NK-92 (cell line): ENCODE measurements around the gene SCMH1.

Experiments
- DNase-seq: peaks from one replicate; lab custom pipeline; 2025; ENCODE audit not compliant: unreplicated experiment; lab: John Stamatoyannopoulos, UW

SCMH1 gene

GRCh38 chr1:41241749-41242341, at the start of gene SCMH1:
Gene SCMH1, minus strand, starts transcription at chr1:41242306. Its CDS starts 56,173 bp downstream, at chr1:41186133.
- DNase-seq = no peak

- DNase-seq = no peak
Measured at GRCh38 chr1:41291195-41291594, 49.1 kb upstream of the SCMH1 start.

GRCh38 chr1:41289196-41289595, 47.1 kb upstream of the SCMH1 start:
- no peak for DNase-seq

DNA sequence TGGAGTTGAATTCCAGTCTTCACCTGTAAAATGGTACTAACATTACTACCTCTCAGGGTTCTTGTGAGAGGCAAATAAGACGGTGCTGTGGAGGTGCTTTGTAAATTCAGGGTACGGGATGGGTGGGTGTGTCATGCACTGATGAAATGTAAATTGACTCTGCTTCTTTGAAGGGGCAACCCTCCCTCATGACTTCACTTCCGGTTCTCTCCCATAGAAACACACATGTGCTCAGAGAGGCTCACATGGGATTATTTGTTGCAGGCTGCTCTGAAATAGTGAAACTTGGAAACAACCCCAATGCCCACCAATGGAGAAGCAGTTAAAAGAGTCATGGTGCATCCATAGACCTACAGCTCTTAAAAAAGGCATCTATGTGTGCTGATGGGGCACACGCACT, 44.9 kb upstream of the SCMH1 start:
- no peak for DNase-seq

DNA sequence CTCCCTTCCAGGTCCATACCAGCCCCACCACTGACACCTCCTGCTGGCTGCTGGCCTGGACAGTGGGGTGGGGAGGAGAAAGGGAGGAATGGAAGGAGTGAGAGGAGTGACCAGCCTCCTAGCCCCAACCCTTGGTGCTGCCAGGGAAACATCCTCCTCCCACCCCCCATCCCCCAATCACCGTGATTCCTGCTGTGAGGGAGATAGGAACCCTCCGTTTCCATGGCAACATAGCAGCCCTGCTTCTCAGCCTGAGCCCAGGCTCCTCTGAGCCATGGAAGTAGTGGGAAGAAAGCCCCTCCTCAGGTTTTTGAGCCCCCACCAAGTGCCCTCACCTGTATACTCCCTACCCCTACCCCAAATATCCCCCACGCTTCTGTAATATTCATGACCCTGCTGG, 44.4 kb upstream of the SCMH1 start:
- no peak for DNase-seq

- DNase-seq = no peak
Measured at GRCh38 chr1:41285818-41286217, 43.7 kb upstream of the SCMH1 start.

DNA sequence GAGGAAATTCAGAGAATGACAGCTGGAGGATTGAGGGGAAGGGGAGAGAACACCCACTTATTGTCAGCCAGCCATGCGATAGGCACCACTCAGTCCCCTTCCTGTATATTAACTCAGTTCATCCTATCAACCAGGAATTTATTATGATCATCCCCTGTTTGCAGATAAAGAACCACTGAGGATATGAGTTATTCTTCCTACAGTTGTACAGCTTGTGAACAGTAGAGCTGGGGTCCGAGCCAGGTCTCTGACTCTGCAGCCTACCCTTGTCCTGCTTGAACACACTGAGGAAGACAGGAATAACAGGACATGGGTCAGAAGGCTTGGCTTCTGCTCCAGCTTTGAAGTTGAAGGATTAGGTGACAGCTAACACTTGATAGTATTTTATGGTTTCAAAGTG, 42.0 kb upstream of the SCMH1 start:
- no peak for DNase-seq

GRCh38 chr1:41282679-41283317, 40.7 kb upstream of the SCMH1 start:
- DNase-seq = no peak

GRCh38 chr1:41281334-41281733, 39.2 kb upstream of the SCMH1 start:
- no peak for DNase-seq

- no peak for DNase-seq
Measured at GRCh38 chr1:41280202-41281032, 38.3 kb upstream of the SCMH1 start.

DNA sequence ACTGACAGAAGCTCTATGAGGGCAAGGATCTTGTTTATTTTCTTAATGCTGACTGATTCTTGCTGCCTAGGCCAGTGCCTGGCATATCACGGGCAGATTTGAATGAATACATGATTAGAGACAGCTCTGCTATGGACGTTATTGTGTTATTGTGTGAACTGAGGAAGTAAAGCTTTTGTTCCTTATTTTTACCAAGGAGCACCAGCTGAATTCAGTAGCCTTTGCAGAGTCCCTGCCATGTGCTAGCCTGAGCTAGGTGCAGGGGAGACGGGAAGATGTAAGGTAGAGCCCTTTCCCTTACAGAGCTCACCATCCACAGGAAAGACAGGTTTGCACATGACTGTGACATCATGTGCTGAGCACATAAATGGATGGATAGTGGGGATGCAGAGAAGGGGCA, 36.0 kb upstream of the SCMH1 start:
- DNase-seq = no peak

- no peak for DNase-seq
Measured at GRCh38 chr1:41277371-41277975, 35.4 kb upstream of the SCMH1 start.

DNA sequence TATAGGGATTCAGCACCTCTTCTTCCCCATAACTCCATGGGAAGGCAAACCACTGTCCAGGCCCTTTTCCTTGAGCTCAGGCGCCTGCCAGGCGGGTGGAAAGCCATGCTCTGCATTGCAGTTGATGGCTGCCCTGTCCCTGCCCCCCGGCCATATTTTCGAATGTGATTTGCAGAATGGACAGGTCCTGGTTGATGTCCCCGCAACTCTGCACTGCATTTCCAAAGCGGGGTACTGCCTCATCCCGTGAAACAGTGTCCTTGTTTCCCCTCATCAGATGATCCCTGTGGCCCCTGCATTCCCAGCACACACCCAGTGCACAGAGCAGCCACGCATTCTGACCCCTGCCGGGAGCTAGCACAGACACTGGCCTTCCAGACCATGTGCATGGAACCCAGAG, 33.7 kb upstream of the SCMH1 start:
- DNase-seq = no peak

- no peak for DNase-seq
Measured at GRCh38 chr1:41274752-41275545, 32.8 kb upstream of the SCMH1 start.

- no peak for DNase-seq
Measured at GRCh38 chr1:41272601-41273000, 30.5 kb upstream of the SCMH1 start.

GRCh38 chr1:41268154-41268770, 26.2 kb upstream of the SCMH1 start:
- DNase-seq = no peak

DNA sequence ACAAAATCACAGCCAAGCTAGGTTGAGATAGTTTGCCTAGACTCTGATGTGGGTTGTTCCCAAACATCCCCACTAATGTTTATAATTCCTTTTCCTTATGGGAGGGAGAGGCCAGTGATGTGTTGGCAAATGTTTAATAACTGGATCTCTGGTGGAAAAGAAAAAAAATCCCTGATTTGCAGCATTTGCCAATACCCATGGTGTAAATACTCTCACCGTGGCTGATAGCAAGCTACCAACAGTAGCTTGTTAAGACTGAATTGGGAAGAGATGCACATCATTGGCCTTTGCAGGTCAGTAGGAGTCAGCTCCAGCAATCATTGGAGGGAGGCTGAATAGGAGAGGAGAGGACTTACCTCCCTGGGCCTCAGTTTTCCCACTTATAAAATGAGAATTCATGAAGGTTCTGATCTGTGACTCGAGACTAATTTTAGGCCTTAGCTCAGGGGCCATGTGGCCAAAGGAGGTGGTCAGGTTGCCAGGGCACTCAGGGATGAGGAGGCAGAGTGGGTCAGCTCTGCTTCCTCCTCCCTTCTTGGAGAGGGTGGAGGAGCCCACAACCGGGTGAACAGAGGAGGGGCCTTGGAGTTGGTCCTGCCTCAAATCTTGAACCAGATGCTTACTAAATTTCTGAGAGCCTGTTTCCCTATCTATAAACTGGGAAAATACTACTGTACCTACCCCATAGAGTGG, 20.0 kb upstream of the SCMH1 start:
- DNase-seq = no peak

GRCh38 chr1:41260768-41261167, 18.7 kb upstream of the SCMH1 start:
- DNase-seq = no peak

DNA sequence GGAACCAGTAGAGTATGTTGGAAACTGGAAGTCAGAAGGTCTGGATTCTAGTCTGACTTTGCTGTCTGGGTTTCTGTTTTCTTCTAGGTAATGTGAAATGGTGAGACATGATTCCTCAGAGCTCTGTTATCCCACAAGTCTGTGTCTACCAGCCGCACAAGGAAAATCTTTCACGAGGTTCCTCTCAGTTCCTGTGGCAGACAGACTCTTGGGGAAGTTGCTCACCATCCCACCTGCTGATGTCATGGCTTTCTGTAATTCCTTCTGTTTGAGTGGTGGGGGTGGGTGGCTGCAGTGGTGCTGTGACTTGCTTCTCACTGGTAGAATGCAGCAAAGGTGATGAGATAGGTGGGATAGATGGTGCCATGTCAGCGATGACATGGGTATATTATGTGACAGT, 17.1 kb upstream of the SCMH1 start:
- no peak for DNase-seq

DNA sequence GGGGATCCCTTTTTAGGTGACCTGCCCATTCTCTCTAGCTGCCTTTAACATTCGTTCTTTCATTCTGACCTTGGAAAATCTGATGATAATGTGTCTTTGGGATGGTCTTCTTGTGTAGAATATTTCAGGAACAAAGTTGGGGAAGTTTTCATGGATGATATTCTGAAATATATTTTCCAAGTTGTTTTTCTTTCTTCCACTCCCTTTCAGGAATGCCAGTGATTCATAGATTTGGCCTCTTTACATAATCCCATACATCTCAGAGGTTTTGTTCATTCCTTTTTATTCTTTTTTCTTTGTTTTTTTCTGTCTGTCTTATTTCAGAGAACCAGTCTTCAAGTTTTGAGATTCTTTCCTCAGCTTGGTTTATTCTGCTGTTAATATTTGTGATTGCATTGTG, 13.9 kb upstream of the SCMH1 start:
- DNase-seq = no peak
